ENCODE measurements around the gene ARG1.

Gene ARG1

DNA sequence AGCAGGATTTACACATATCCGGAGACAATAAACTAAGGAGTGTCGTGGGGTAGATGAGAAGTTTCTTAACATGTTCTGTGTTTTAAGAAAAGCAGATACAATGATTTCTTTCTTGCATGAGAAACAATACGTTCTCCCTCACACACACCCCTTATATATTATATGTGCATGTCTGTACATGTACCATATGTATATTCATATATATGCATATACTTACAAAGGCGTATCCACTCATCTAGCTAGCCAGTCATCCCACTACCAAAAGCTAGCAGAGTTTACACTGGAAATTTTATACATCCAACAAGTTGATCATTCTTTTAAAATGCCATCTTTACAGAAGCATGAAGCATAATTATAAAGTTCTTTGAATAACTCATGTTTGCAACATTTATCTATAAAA, 14.9 kb downstream of the ARG1 start:
- no peak for DNase-seq

DNA sequence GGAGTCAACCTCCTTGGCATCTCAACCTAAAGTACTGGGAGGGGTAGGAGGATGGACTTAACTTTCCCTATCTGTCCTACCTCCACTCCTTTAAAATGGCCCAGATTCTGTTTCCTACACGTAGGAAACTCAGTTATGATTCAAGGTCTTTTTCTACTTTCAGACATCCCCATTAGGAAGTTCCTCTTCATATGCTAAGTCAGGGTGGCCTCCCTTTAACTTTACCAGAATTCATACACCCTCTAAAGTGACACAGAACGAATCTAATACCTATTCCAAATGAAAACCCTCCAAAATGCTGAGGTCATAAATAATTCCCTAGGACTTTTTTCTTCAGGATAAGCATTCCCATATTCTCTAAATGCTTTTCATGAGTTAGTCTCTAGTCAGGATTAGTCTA, 15.6 kb downstream of the ARG1 start:
- DNase-seq, result no peak

DNA sequence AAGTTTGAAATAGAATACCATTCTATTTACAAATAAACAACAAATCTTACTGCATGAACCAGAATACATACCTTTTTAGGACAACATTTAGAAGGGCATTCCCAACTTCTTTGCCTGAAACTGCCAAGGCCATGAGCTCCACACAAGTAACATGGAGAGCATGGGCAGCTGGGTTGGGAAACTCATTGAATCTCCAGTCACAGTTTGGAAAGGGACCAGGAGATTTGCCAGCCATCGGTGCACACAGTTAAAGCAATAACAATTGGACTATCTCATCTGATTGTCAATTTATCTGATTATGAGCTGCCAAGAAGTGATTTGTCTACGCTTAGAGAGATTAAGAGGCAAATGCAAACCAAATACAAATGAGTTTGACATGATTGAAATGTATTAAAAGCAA, 19.9 kb downstream of the ARG1 start:
- DNase-seq, result no peak

DNA sequence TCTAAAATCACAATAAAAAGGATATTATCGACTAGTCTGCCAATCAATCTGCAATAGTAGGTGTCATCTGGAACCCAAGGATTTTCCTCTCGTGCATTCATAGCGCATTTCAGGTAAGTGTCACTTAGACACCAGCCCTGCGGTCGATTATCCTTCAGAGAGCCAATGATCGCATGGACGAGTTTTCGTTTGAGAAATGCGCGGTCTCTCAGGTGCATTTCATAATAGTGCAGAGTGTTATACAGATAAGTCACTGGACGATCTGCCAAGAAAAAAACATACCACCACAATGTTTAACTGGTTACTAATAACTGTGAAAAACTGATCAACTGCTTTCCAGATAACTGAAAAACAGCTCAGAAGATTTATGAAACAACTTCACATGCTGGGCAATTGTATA, 21.0 kb downstream of the ARG1 start:
- DNase-seq, result no peak

DNA sequence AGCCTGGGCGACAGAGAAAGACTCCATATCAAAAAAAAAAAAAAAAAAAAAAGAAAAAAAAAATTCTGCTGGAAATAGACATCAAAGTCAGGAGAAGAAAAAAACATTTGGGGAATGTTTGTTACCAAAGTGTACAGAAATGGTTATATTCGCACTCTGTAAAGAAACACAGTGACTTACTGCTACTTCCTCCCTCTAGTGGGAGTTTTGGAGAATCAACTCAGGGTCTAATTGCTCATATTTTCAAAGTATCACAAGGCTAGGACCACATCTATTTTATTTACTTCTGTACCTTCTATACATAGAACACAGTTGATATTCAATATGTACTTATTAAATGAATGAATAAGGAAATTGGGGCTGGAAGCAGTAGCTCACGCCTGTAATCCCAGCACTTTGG, 24.4 kb downstream of the ARG1 start:
- DNase-seq, result peak; percentile 51

DNA sequence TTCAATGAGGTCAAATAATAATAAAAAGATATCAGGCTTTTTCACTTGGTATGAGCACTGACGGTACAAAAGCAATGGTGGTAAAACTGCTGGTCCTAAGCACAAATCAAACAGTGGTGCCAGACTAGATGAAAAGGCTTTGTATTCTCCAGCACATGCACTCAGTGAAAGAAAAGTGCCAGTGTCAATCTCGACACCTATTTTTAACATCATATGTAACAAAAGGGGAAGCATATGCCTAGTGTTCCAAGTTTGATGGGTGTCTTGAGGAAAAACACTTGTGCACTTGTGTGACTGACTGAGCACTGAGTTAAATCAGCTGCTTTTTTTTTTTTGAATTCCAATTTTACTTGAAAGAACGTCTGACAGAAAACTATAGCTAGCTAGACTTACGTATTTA, 27.7 kb downstream of the ARG1 start:
- DNase-seq, result no peak

DNA sequence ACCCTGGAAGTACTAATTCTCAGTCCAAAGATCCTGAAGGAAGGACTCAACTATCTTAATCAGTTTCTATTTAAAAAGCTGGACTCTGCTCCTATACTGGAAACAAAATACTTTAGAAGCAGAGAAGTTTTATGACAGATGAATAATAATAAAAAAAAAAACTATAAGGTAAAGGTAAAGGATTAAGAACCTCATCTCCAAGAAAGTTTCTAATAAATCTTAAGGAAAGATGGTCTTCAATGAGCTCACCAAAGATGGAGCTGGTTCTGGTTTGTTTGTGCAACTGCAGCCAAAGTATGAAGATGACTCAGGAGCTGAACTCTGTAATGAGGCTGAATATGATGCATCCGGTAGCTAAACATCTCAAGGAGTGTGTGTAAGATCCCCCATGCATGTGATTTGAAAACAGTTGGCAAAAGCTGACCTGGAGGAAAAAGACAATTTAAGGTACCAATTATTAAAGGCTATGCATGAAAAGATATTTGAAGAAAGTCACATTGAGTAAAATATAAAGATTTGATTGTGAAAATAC, 29.8 kb downstream of the ARG1 start:
- DNase-seq, result no peak

DNA sequence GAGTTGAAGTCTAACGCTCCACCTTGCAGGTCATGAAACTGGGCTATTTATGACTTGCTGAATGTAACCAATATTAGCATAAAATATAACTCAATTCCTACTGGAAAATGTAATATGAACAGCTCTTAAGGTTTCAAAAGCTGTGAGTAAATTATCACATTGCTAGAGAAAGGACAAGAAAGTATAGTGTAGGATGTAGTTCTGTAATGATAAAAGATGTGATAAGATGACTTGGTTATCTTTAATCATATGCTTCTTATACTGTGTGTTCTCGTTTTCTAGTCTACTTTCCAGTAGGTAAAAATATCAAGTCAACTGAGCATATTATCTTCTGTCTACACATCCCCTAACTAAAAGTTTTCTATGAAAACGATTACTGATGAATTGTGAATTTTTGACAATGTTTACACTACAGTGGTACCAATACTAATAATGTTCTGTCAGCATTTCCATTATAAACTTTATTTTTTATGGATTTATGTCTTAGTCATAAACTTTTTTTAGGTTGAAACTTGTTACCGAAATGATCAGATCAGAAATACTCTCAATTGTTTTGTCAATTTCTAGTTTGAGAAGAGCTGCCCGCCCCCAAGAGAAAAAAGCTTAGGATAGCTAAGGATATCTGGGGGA, 40.4 kb downstream of the ARG1 start:
- no peak for DNase-seq

DNA sequence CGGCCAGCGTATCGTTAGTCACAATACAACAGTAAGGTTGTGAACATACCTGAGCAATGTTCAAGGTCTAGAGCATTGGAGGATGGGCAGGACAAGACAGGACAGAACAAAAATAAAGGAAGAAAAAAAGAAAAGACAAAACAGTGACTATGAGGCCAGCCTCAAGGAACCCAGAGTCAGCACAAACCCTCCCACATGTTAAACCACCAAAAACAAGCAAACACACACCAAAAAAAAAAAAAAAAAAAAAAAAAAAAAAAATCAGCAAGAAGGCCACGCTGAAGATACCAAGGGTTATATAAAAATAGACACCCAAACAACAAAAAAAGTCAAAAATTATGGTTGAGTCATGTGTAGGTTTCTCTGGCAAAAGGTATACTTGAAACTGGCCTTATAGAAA, 42.2 kb downstream of the ARG1 start:
- no peak for DNase-seq

DNA sequence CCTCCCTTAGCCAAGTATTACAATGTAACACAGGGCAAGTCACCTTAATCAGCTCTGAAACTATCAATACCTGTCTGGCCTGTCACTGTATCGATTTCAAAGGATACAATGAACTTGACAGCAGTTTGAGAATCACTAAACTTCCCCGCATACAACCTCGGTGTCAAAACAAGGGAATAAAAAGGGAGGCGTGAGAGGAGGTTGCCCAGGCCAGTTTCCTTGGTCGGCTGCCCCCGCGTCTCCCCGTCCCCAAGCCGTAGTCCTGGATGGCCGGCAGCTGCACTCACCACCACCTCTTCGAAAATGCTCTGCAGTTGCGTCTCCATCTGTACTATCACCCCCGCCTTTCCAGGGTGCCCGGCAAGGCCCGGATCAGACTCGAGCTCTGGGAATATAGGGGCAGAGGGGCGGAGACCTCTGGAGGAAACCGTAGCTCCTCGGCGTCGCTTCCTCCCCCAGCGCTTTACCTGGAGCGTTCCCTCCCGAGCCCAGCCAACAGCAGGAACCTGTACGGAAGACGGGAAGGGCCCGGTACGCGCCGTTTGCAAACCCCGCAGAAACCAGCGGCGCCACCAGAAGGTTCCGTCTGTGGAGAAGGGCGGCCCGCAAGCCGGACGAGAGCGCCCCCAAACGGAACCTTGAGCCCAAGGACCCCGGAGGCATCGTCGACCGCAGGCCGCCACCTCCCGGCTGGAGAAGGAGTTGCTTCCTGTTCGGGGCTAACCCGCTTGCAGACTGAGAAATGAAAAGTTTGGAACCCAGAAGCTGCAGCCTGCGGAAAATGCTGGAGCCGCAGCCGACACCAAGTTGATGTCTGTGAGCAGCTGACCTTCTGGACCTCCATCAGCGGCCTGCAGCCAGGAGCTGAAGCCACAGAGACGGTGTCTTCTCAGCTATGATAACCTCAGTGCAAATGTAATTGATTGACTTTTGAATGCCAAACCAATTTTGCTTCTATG, 55.0 kb downstream of the ARG1 start, which contains the start of gene MED23:
Gene MED23 (minus strand): TSS at position 519 of the 959 bp plus-strand sequence. CDS start 193 bp downstream, at position 326.
- peak; percentile 97 for DNase-seq

DNA sequence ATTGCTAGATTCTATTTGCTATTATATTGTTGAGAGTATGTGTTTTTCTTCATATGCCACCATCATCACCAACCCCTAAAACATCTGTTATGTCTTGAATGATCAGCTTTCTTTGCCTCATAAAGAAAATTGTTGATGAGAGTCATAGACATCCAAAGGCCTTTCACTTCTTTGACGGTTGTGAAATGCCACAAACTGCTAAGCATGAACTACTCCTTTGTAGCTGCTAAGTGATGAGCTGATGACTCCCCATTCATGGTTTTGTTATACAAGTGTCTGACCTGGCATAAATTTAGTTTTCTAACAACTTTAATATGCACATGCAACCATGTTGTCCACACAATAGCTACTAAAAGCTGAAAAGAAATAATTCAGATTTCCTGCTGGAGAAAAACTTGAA, 55.7 kb downstream of the ARG1 start:
- peak; percentile 13 for DNase-seq

DNA sequence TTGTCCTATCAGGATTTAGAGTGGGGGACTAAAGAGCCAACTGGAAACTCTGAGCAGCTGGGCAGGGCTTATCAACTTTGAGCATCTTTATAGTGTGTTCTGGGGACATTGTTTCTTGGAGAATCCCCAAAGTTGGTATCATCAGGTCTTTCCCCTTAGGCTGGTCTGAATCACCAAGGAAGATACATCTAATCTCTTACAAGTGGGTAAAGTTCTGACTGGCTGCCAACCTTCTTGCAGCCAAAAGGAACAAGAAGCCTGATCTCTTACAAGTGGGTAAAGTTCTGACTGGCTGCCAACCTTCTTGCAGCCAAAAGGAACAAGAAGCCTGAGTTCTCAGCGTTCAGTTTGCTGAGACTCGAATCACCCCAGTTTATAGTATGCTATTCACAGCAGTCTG, 56.6 kb downstream of the ARG1 start:
- peak; percentile 62 for DNase-seq

DNA sequence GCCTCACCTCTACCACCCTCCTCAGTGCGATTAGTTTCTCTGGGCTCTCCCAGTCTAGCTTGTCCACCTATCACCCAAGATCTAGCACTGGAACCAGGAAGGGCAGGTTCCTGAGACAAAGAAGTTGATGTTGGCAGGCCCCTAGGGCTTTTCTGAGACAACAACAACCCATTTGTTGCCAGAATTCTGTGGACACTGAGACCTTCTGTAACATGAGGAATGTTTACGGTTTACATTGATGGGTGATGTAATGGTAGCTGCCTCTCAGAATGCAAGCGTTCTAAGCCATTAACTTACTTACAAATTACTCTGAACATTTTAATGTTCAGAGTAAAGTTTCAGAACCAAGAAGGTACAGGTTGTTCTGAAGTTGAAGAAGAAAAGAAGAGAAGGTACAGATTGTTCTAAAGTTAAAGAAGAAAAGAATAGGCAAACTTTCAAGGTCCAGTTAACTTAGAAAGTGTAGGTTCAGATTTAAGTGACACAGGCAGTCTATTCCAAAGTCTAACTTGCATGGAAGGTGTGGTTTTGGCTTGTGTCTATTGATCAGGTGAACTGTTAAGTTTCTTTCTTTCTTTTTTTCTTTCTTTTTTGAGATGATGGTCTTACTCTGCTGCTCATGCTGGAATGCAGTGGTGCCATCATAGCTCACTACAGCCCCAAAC, 58.7 kb downstream of the ARG1 start:
- no peak for DNase-seq
